Neural cell (in vitro differentiated cells): ENCODE data around the gene SLC27A2.

Experiments used
- POLR2AphosphoS5 ChIP-seq: IDR thresholded peaks from 2 replicates; pipeline ENCODE4 v1.6.1; 2012
- TAF1 ChIP-seq: IDR thresholded peaks from 2 replicates; pipeline ENCODE4 v1.6.1; 2012; ENCODE audit warnings: low read depth
- TF ChIP-seq, protein P1 (sequence below): fragments of 450-650 bp; IDR thresholded peaks from 2 replicates; pipeline ENCODE4 v1.5.1; 2014; ENCODE audit warnings: antibody characterized with exemption, mild to moderate bottlenecking, moderate library complexity; ENCODE audit not compliant: poor library complexity, severe bottlenecking

- TF ChIP-seq, protein P1, sequence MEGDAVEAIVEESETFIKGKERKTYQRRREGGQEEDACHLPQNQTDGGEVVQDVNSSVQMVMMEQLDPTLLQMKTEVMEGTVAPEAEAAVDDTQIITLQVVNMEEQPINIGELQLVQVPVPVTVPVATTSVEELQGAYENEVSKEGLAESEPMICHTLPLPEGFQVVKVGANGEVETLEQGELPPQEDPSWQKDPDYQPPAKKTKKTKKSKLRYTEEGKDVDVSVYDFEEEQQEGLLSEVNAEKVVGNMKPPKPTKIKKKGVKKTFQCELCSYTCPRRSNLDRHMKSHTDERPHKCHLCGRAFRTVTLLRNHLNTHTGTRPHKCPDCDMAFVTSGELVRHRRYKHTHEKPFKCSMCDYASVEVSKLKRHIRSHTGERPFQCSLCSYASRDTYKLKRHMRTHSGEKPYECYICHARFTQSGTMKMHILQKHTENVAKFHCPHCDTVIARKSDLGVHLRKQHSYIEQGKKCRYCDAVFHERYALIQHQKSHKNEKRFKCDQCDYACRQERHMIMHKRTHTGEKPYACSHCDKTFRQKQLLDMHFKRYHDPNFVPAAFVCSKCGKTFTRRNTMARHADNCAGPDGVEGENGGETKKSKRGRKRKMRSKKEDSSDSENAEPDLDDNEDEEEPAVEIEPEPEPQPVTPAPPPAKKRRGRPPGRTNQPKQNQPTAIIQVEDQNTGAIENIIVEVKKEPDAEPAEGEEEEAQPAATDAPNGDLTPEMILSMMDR = no peak
- TF ChIP-seq POLR2AphosphoS5 (no peak), TAF1 (no peak)
These were observed 28.6 kb downstream of the SLC27A2 start for GRCh38 chr15:50210462-50211157.
